Left lung (tissue), 10 donors: ENCODE results near the gene A3GALT2. TPM values are rescaled to one million over a fixed set of nuclear protein-coding genes. Genes with fewer than 3 reads are reported as not detected.

Experiments used
- ATAC-seq: fragments of 200-7000 bp; cut with Tn5 transposase; one replicate; pipeline ENCODE4 v1.9.1; 2020; ENCODE audit warnings: moderate library complexity
- DNase-seq, 4 donors: peaks; one replicate each; pipeline ENCODE4 v3.0.0-alpha.2; 2013 to 2020
- H3K27ac ChIP-seq, 2 donors: fragments of 200-600 bp; sonication (generic) in 1 of 2; one replicate each; pipeline versions ENCODE4 v1.5.0 to v1.8.0; 2020 to 2021
- H3K27me3 ChIP-seq, 2 donors: fragments of 200-600 bp; sonication (generic) in 1 of 2; one replicate each; pipeline versions ENCODE4 v1.5.0 to v1.8.0; 2020 to 2021
- H3K36me3 ChIP-seq, 2 donors: fragments of 200-600 bp; sonication (generic) in 1 of 2; one replicate each; pipeline versions ENCODE4 v1.5.0 to v1.8.0; 2020 to 2021
- H3K4me1 ChIP-seq, 2 donors: fragments of 200-600 bp; one replicate each; pipeline ENCODE4 v1.8.0; 2021
- H3K4me3 ChIP-seq, 2 donors: fragments of 200-600 bp; sonication (generic) in 1 of 2; one replicate each; pipeline versions ENCODE4 v1.5.0 to v1.8.0; 2020 to 2021; ENCODE audit warnings: mild to moderate bottlenecking in 1 of 2
- H3K9me3 ChIP-seq, 2 donors: fragments of 200-600 bp; sonication (generic) in 1 of 2; one replicate each; pipeline versions ENCODE4 v1.5.0 to v1.8.0; 2020 to 2021
- CTCF ChIP-seq, 2 donors: fragments of 200-600 bp; sonication (generic) in 1 of 2; IDR thresholded peaks; one replicate each; pipeline versions ENCODE4 v1.5.0 to v1.8.0; 2021; ENCODE audit warnings: antibody characterized with exemption in 2 of 2
- intact Hi-C, 2 donors: fragments of 100-400 bp; cut with DNase I; formaldehyde crosslinking; loops; one replicate each; pipeline versions ENCODE4 v1.11.2 to v1.14.2; 2022
- polyA plus RNA-seq, 6 donors: library from polyadenylated mRNA; unstranded; fragments of 120-200 nt; gene quantifications; one replicate each; pipeline ENCODE4 v1.2.1, GENCODE V29; 2013; ENCODE audit not compliant: insufficient read length in 6 of 6
- total RNA-seq, 2 donors: library from RNA; stranded (reverse); fragmentation: NEBNext Ultra II Directional; extraction: Animal tissue kit (Norgen Biotek cat#: 25700); gene quantifications; one replicate each; pipeline ENCODE4 v1.2.1, GENCODE V29; 2021
- donor health status: DM: no; HTN: yes; CAD: no.
- donor health status: DM: no; HTN: no; CAD: no.

A3GALT2 gene
- total and polyA plus RNA-seq, 8 donors: 0.25 to 0.28 (median 0.25) TPM; not detected in 5

- intact Hi-C loops: no loop called here
- Histone ChIP-seq H3K27ac (no peak overlapping the region), H3K4me3 (no peak overlapping the region), H3K9me3 (no peaks in the 10 kb centered on the region), H3K27me3 (no peaks in the 10 kb centered on the region), H3K36me3 (peaks cover 0 to 49% of the 10 kb centered on the region in 2 donors), H3K4me1 (no peaks in the 10 kb centered on the region)
- ATAC-seq (no peak), DNase-seq (no peak)
- TF ChIP-seq CTCF (IDR thresholded peaks at IDR 0.05): no peak
Observed at GRCh38 chr1:33276573-33277298, 44.2 kb downstream of the A3GALT2 start.

- no peaks in the 10 kb centered on the region for H3K9me3 ChIP-seq
- ATAC-seq (no peak), DNase-seq (no peak)
- no peaks in the 10 kb centered on the region for H3K4me1 ChIP-seq
- H3K27ac ChIP-seq: no peak overlapping the region
- TF ChIP-seq CTCF (IDR thresholded peaks at IDR 0.05): no peak
- peaks cover 0 to 47% of the 10 kb centered on the region in 2 donors for H3K36me3 ChIP-seq
- H3K4me3 ChIP-seq: no peak overlapping the region
- intact Hi-C loops: no loop called here
- no peaks in the 10 kb centered on the region for H3K27me3 ChIP-seq
Observed at GRCh38 chr1:33275706-33276572, 45.0 kb downstream of the A3GALT2 start.

- intact Hi-C loops: no loop called here
- Histone ChIP-seq H3K4me1 (no peaks in the 10 kb centered on the region), H3K27me3 (no peaks in the 10 kb centered on the region), H3K4me3 (no peak overlapping the region), H3K36me3 (peaks cover 0 to 43% of the 10 kb centered on the region in 2 donors), H3K27ac (no peak overlapping the region), H3K9me3 (no peaks in the 10 kb centered on the region)
- DNase-seq (no peak), ATAC-seq (no peak)
- TF ChIP-seq CTCF (IDR thresholded peaks at IDR 0.05): no peak
Observed at GRCh38 chr1:33275195-33275594, 45.7 kb downstream of the A3GALT2 start.

- Histone ChIP-seq H3K4me1 (no peaks in the 10 kb centered on the region), H3K9me3 (no peaks in the 10 kb centered on the region), H3K27ac (no peak overlapping the region), H3K4me3 (no peak overlapping the region), H3K27me3 (no peaks in the 10 kb centered on the region), H3K36me3 (peaks cover 0 to 38% of the 10 kb centered on the region in 2 donors)
- DNase-seq: no peak
- no peak for TF ChIP-seq CTCF (IDR thresholded peaks at IDR 0.05)
- no peak for ATAC-seq
- intact Hi-C loops: no loop called here
Observed at GRCh38 chr1:33274446-33274845, 46.5 kb downstream of the A3GALT2 start.

- H3K27ac ChIP-seq: no peak overlapping the region
- no peaks in the 10 kb centered on the region for H3K27me3 ChIP-seq
- no peak for DNase-seq
- peaks cover 0 to 38% of the 10 kb centered on the region in 2 donors for H3K36me3 ChIP-seq
- H3K4me1 ChIP-seq: peaks cover 0 to 3% of the 10 kb centered on the region in 2 donors
- no peak for ATAC-seq
- H3K9me3 ChIP-seq: no peaks in the 10 kb centered on the region
- intact Hi-C loops: no loop called here
- no peak overlapping the region for H3K4me3 ChIP-seq
- no peak for TF ChIP-seq CTCF (IDR thresholded peaks at IDR 0.05)
Observed at GRCh38 chr1:33273961-33274371, 46.9 kb downstream of the A3GALT2 start.
